Panc1 (cell line): ENCODE results near the gene ITFG1. TPM values are rescaled to one million over a fixed set of nuclear protein-coding genes. Genes with fewer than 3 reads are reported as not detected.
"Not testable (repeated sequence)": the region's sequence is repeated elsewhere in the genome, so short reads cannot be mapped to it uniquely, and the experiment has no call there.

Experiments
- ATAC-seq: fragments of 200-7000 bp; cut with Tn5 transposase; 2 replicates; pipeline ENCODE4 v1.9.1; 2020; ENCODE audit warnings: mild to moderate bottlenecking, moderate library complexity
- BruUV-seq: library from RNA; stranded (reverse); fragments of 400-500 nt; replicated peaks from 2 replicates; lab custom pipeline; 2021; lab: Mats Ljungman, UMichigan
- CTCF ChIA-PET: fragments of 300-600 bp; sonication (Branson Sonifier 250); formaldehyde crosslinking; loops from one replicate; lab custom pipeline; 2022; ENCODE audit warnings: antibody characterized with exemption; lab: Charles Lee
- POLR2A ChIA-PET: fragments of 300-600 bp; sonication (Branson Sonifier 250); formaldehyde crosslinking; loops from one replicate; lab custom pipeline; 2022; ENCODE audit warnings: antibody characterized with exemption; lab: Charles Lee
- DNase-seq: peaks from one replicate; pipeline ENCODE4 v3.0.0-alpha.2; 2010; ENCODE audit warnings: low read depth, low spot score
- H3K27ac ChIP-seq: 2 replicates; pipeline ENCODE4 v1.5.1; 2011; ENCODE audit warnings: mild to moderate bottlenecking, low read length, inconsistent platforms
- H3K27me3 ChIP-seq: fragments of 200-500 bp; sonication (Bioruptor generic); 2 replicates; pipeline ENCODE4 v1.6.0; 2014; ENCODE audit warnings: low read length, inconsistent platforms; ENCODE audit not compliant: control insufficient read depth, insufficient read depth
- H3K36me3 ChIP-seq: fragments of 200-500 bp; sonication (Bioruptor generic); 2 replicates; pipeline ENCODE4 v1.5.1; 2014; ENCODE audit warnings: inconsistent platforms, mild to moderate bottlenecking, low read length, moderate library complexity; ENCODE audit not compliant: control insufficient read depth, insufficient read depth
- H3K4me1 ChIP-seq: 2 replicates; pipeline ENCODE4 v1.5.1; 2011; ENCODE audit warnings: inconsistent platforms, mild to moderate bottlenecking, low read length, moderate library complexity; ENCODE audit not compliant: control insufficient read depth, insufficient read depth
- H3K4me3 ChIP-seq, 2 experiments: 2 replicates each; pipeline ENCODE4 v1.5.1; 2011 to 2012; ENCODE audit warnings: low read depth in 2 of 2, low read length in 2 of 2, mild to moderate bottlenecking in 2 of 2, inconsistent platforms in 1 of 2, moderate library complexity in 1 of 2
- H3K9me3 ChIP-seq: fragments of 200-500 bp; sonication (Bioruptor generic); 2 replicates; pipeline ENCODE4 v1.5.1; 2014; ENCODE audit warnings: low read depth, mild to moderate bottlenecking, inconsistent platforms, low read length, moderate library complexity; ENCODE audit not compliant: control insufficient read depth, insufficient read depth
- POLR2AphosphoS5 ChIP-seq: IDR thresholded peaks from 2 replicates; pipeline ENCODE4 v1.6.1; 2012; ENCODE audit warnings: mild to moderate bottlenecking, low read depth, low read length, moderate library complexity
- SIN3A ChIP-seq: IDR thresholded peaks from 2 replicates; pipeline ENCODE4 v1.6.1; 2012; ENCODE audit warnings: low read depth, mild to moderate bottlenecking, low read length, moderate library complexity, borderline replicate concordance; ENCODE audit not compliant: insufficient read depth
- TCF7L2 ChIP-seq: IDR thresholded peaks from 2 replicates; pipeline ENCODE4 v1.6.1; 2011; ENCODE audit warnings: mild to moderate bottlenecking, low read depth, low read length, inconsistent platforms
- in situ Hi-C: cut with HindIII; loops from 2 replicates; pipeline ENCODE4 v1.10.0; 2016; ENCODE audit warnings: low sequenced_read_pairs, low pct_unique_long_range_greater_than_20kb
- intact Hi-C: fragments of 100-400 bp; cut with micrococcal nuclease; formaldehyde crosslinking; loops from one replicate; pipeline ENCODE4 v1.10.0; 2022; ENCODE audit not compliant: unreplicated experiment
- total RNA-seq: library from RNA; stranded (reverse); gene quantifications from one replicate; pipeline ENCODE4 v1.2.1, GENCODE V29; 2021; ENCODE audit not compliant: unreplicated experiment
- TF ChIP-seq, protein P1 (sequence below): fragments of 450-650 bp; IDR thresholded peaks from 2 replicates; pipeline ENCODE4 v1.5.1; 2017; ENCODE audit warnings: mild to moderate bottlenecking
- TF ChIP-seq, protein P2 (sequence below), 2 experiments: IDR thresholded peaks; 2 replicates each; pipeline ENCODE4 v1.6.1; 2011 to 2012; ENCODE audit warnings: low read depth in 2 of 2, control low read depth in 1 of 2, low read length in 1 of 2, mild to moderate bottlenecking in 1 of 2, moderate library complexity in 1 of 2; ENCODE audit not compliant: insufficient read depth in 1 of 2

Gene ITFG1
- total RNA-seq, 1 experiment from 2014 or later: 26.5 TPM

DNA sequence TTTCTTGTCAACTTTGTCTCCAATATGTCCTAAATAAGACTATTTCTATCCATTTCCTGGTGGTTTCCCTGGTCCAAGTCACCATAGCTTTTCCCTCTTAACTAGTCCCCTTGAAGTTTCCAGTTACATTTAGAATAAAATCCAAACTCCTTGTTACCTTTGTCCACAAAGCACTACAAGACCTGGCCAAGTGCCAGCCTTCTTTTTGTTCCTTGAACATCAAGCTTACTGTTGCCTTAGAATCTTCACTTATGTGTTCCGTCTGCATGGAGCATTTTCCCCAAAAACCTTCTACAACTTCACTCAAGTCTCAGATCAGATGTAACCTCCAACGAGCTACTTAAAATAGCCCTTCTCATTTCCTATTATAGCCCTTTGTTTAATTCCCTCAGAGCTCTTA lies 101.4 kb downstream of the ITFG1 start:
- BruUV-seq: no TSS peak

DNA sequence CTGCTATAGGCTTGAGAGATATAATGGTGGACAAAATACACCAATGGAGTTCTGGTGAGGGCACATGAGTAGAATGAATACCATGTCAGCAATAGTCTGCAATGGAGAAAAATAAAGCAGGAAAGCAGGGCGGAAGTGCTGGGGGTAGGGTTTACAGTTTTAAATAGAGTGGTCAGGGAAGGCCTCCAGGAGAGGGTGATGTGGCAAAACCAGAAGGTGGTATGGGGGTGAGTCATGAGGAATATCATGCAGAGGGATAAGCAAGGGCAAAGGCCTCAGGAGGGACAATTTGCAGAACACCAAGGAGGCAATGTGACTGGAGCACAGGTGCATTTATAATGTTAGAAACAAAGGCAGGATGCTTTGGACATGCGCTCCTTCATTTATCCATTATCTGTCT lies 102.0 kb downstream of the ITFG1 start:
- Histone ChIP-seq H3K27me3 (no peaks in the 10 kb centered on the region), H3K27ac (no peak overlapping the region), H3K9me3 (no peaks in the 10 kb centered on the region), H3K4me3 (no peak overlapping the region), H3K36me3 (no peaks in the 10 kb centered on the region), H3K4me1 (no peaks in the 10 kb centered on the region)
- in situ Hi-C loops (no loop called here), intact Hi-C loops (no loop called here)
- POLR2A ChIA-PET: no interaction called here
- no TSS peak for BruUV-seq
- ATAC-seq (no peak), DNase-seq (no peak)
- CTCF ChIA-PET: no interaction called here
- TF ChIP-seq, protein P1, sequence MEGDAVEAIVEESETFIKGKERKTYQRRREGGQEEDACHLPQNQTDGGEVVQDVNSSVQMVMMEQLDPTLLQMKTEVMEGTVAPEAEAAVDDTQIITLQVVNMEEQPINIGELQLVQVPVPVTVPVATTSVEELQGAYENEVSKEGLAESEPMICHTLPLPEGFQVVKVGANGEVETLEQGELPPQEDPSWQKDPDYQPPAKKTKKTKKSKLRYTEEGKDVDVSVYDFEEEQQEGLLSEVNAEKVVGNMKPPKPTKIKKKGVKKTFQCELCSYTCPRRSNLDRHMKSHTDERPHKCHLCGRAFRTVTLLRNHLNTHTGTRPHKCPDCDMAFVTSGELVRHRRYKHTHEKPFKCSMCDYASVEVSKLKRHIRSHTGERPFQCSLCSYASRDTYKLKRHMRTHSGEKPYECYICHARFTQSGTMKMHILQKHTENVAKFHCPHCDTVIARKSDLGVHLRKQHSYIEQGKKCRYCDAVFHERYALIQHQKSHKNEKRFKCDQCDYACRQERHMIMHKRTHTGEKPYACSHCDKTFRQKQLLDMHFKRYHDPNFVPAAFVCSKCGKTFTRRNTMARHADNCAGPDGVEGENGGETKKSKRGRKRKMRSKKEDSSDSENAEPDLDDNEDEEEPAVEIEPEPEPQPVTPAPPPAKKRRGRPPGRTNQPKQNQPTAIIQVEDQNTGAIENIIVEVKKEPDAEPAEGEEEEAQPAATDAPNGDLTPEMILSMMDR: no peak
- TF ChIP-seq, protein P2, sequence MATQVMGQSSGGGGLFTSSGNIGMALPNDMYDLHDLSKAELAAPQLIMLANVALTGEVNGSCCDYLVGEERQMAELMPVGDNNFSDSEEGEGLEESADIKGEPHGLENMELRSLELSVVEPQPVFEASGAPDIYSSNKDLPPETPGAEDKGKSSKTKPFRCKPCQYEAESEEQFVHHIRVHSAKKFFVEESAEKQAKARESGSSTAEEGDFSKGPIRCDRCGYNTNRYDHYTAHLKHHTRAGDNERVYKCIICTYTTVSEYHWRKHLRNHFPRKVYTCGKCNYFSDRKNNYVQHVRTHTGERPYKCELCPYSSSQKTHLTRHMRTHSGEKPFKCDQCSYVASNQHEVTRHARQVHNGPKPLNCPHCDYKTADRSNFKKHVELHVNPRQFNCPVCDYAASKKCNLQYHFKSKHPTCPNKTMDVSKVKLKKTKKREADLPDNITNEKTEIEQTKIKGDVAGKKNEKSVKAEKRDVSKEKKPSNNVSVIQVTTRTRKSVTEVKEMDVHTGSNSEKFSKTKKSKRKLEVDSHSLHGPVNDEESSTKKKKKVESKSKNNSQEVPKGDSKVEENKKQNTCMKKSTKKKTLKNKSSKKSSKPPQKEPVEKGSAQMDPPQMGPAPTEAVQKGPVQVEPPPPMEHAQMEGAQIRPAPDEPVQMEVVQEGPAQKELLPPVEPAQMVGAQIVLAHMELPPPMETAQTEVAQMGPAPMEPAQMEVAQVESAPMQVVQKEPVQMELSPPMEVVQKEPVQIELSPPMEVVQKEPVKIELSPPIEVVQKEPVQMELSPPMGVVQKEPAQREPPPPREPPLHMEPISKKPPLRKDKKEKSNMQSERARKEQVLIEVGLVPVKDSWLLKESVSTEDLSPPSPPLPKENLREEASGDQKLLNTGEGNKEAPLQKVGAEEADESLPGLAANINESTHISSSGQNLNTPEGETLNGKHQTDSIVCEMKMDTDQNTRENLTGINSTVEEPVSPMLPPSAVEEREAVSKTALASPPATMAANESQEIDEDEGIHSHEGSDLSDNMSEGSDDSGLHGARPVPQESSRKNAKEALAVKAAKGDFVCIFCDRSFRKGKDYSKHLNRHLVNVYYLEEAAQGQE (IDR thresholded peaks at IDR 0.05; ENCODE audit: insufficient read depth in 1 of 2, low read depth in 2 of 2, low read length in 1 of 2): no peak
- TF ChIP-seq SIN3A: no peak
- TF ChIP-seq POLR2AphosphoS5: no peak
- TF ChIP-seq TCF7L2: no peak

More for the DNA sequence above, 101.4 kb downstream of the ITFG1 start:
- H3K4me1 ChIP-seq: no peaks in the 10 kb centered on the region
- H3K36me3 ChIP-seq: no peaks in the 10 kb centered on the region
- H3K4me3 ChIP-seq: no peak overlapping the region
- H3K27me3 ChIP-seq: no peaks in the 10 kb centered on the region
- H3K27ac ChIP-seq: no peak overlapping the region
- intact Hi-C loops: no loop called here
- ATAC-seq: no peak
- no peak for DNase-seq
- CTCF ChIA-PET: no interaction called here
- POLR2A ChIA-PET: no interaction called here
- TF ChIP-seq SIN3A: no peak
- TF ChIP-seq, protein P2 (IDR thresholded peaks at IDR 0.05; ENCODE audit: insufficient read depth in 1 of 2, low read depth in 2 of 2, low read length in 1 of 2): no peak
- no peak for TF ChIP-seq TCF7L2
- no peak for TF ChIP-seq POLR2AphosphoS5
- TF ChIP-seq, protein P1: no peak
- in situ Hi-C loops: no loop called here
- H3K9me3 ChIP-seq: no peaks in the 10 kb centered on the region

DNA sequence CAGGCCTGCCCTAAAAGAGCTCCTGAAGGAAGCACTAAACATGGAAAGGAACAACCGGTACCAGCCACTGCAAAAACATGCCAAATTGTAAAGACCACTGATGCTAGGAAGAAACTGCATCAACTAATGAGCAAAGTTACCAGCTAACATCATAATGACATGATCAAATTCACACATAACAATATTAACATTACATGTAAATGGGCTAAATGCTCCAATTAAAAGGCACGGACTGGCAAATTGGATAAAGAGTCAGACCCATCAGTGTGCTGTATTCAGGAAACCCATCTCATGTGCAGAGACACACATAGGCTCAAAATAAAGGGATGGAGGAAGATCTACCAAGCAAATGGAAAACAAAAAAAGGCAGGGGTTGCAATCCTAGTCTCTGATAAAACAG lies 111.8 kb downstream of the ITFG1 start:
- H3K9me3 ChIP-seq, intact Hi-C loops, in situ Hi-C loops, POLR2A ChIA-PET, H3K27ac ChIP-seq, H3K4me3 ChIP-seq, H3K27me3 ChIP-seq, BruUV-seq, ATAC-seq, H3K36me3 ChIP-seq, H3K4me1 ChIP-seq, CTCF ChIA-PET, DNase-seq: not testable (repeated sequence)
